ENCODE results near the gene MTERF1.

Gene MTERF1

DNA sequence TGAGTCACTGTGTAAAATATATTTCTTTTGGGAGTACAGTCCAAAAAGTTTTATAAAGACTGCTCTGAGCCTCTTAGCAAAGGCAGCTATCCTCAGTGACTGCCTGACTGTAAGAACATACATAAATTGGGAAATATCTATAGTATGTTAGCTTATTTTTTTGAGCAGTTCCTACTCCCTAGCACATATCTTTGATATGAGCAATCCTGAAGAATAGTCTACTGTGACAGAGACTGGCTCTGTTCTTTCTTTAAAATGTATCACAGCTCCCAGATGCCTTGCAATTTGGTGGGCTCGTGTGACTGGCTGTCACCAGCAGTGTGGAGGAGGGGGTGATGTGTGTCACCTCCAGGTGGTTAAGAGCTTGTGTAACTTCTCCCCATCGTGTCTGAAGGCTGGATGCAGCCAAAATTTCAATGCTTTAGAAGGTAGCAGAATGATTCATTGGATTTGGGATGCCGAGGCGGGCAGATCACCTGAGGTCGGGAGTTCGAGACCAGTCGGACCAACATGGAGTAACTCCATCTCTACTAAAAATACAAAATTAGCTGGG, 47.9 kb downstream of the MTERF1 start:
- DNase-seq = no peak

DNA sequence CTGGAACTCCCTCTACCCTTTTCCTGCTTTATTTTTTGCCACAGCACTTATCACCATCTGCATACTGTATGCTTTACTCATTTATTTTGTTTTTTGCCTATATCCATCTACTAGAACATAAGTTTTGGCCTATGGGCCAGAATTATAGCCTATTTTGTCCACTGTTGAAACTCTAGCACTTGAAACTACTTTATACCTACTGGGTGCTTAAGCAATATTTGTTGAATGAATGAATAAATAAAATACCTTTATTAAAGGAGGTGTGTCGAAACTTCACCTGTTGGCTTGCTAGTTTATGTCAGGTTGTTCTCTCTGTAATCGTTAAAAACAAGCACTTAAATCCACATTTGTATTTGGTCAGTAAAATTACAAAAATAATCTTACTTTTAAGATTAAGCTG, 53.3 kb downstream of the MTERF1 start:
- no peak for DNase-seq

DNA sequence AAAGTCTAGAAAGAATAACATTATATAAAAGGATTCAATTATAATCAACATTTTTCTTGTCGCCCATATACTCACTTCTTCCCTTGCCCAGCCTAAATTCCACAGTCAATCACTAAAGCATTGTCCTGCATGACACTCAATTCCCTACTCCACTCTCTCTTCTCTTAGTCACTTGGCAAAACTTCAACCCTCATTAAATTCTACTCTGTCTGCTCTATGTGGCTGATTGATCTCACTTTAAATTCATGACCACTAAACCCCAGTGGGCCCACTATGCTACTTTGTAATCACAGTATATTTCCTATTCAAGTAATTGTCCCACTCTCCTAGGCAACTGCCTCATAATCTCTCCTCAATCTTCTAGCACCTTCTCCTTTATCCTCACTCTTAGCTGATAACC, 54.1 kb downstream of the MTERF1 start:
- no peak for DNase-seq

DNA sequence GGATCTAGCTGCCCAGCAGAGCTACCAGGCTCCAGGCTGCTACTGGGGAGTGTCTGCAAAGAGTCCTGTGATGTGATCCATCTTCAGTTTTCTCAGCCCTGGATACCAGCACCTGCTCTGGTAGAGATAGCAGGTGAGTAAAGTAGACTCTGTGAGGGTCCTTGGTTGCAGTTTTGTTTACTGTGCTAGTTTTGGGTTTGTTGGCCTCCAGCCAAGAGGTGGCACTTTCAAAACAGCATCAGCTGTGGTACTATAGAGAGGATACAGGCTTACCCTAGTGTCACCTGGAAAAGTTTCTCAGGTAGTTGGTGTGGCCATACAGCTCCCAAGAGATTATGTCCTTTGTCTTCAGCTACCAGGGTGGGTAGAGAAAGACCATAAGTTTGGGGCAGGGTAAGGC, 56.3 kb downstream of the MTERF1 start:
- no peak for DNase-seq

All from effector CD4-positive, alpha-beta T cell (primary cell).